Heart left ventricle (tissue), 16 donors: ENCODE results near the gene PCMT1. TPM values are rescaled to one million over a fixed set of nuclear protein-coding genes. Genes with fewer than 3 reads are reported as not detected.
"Not testable (repeated sequence)": the region's sequence is repeated elsewhere in the genome, so short reads cannot be mapped to it uniquely, and the experiment has no call there.

ENCODE experiments used
- ATAC-seq, 4 donors: fragments of 200-7000 bp; cut with Tn5 transposase; one replicate each; pipeline ENCODE4 v1.9.1; 2020 to 2022; ENCODE audit warnings: moderate library complexity in 4 of 4, mild to moderate bottlenecking in 3 of 4, moderate number of reproducible peaks in 1 of 4
- DNase-seq, 5 donors: peaks; one replicate each; pipeline ENCODE4 v3.0.0-alpha.2; 2020
- H3K27ac ChIP-seq, 12 donors: fragments of 200-600 bp; sonication (generic) in 4 of 12; one replicate each; pipeline versions ENCODE4 v1.5.0 to v1.8.0; 2016 to 2022; ENCODE audit warnings: mild to moderate bottlenecking in 2 of 12
- H3K27me3 ChIP-seq, 9 donors: fragments of 200-600 bp; sonication (generic) in 2 of 9; one replicate each; pipeline versions ENCODE4 v1.5.1 to v1.8.0; 2016 to 2022; ENCODE audit warnings: mild to moderate bottlenecking in 3 of 9
- H3K36me3 ChIP-seq, 9 donors: fragments of 200-600 bp; sonication (generic) in 2 of 9; one replicate each; pipeline versions ENCODE4 v1.5.0 to v1.8.0; 2018 to 2022; ENCODE audit warnings: mild to moderate bottlenecking in 2 of 9
- H3K4me1 ChIP-seq, 12 donors: fragments of 200-600 bp; sonication (generic) in 4 of 12; one replicate each; pipeline versions ENCODE4 v1.5.0 to v1.8.0; 2016 to 2022; ENCODE audit warnings: mild to moderate bottlenecking in 3 of 12
- H3K4me3 ChIP-seq, 12 donors: fragments of 200-600 bp; sonication (generic) in 4 of 12; one replicate each; pipeline versions ENCODE4 v1.5.0 to v1.8.0; 2017 to 2022; ENCODE audit warnings: mild to moderate bottlenecking in 9 of 12, moderate library complexity in 4 of 12
- H3K9me3 ChIP-seq, 12 donors: fragments of 200-600 bp; sonication (generic) in 4 of 12; one replicate each; pipeline versions ENCODE4 v1.5.0 to v1.8.0; 2016 to 2022; ENCODE audit warnings: mild to moderate bottlenecking in 1 of 12
- POLR2A ChIP-seq, 2 donors: fragments of 450-650 bp; IDR thresholded peaks; one replicate each; pipeline ENCODE4 v1.6.1; 2017; ENCODE audit warnings: antibody characterized with exemption in 2 of 2, mild to moderate bottlenecking in 2 of 2, moderate library complexity in 2 of 2
- WGBS, 4 donors: extraction: QIAGEN DNeasy Blood & Tissue Kit in 2 of 4; methylation state at CpG; one replicate each; pipeline versions ENCODE4 v1.1.5 to v1.1.7; 2013 to 2018; 5-methylcytosine and 5-hydroxymethylcytosine counted together
- intact Hi-C, 10 donors: fragments of 100-400 bp; cut with DNase I; formaldehyde crosslinking; loops; one replicate each; pipeline versions ENCODE4 v1.11.1 to v1.14.2; 2022
- polyA plus RNA-seq, 2 donors: library from polyadenylated mRNA; stranded (reverse); fragments of 200-250 nt; gene quantifications; one replicate each; pipeline ENCODE4 v1.2.3, GENCODE V29; 2013
- total RNA-seq, 9 donors: library from RNA; depleted of rRNA in 2 of 9; stranded (reverse); fragments of >200 nt in 2 of 9; fragmentation: NEBNext Ultra II Directional in 3 of 9; extraction: Animal tissue kit (Norgen Biotek cat#: 25700) in 3 of 9; gene quantifications; one replicate each; pipeline versions ENCODE4 v1.1.0 to v1.2.4, GENCODE V29; 2016 to 2023
- TF ChIP-seq, protein P1 (sequence below), 12 donors: fragments of 200-600 bp; sonication (generic) in 4 of 12; IDR thresholded peaks; one replicate each; pipeline versions ENCODE4 v1.5.0 to v1.8.0; 2018 to 2022; ENCODE audit warnings: antibody characterized with exemption in 12 of 12, mild to moderate bottlenecking in 5 of 12
- donor health status: ischemic (EF 13 %, LVEDD 7.1; RV severe dilation, severe dysfunction).
- donor health status: healthy with polysubstance abuse.
- donor health status: DM: no; HTN: yes; CAD: no.
- donor health status: DM: no; HTN: no; CAD: no.
- donor health status: ischemic (EF 25% LVEDD 6.9; RV normal size, moderate dysfunction).
- donor health status: ischemic (EF 25% LVEDD 5.7; RV mildly dilated, moderate dysfunction).
- donor health status: healthy.
- donor health status: DM: yes; HTN: yes; CAD: no.
- donor health status: ischemic (EF 35%, LVEDD 5.7; RV mildly dilated, moderate dysfunction).
- donor health status: nonischemic (EF 11% LVEDD 7.7; RV severe dilation, severe dysfunction).
- donor health status: DM: yes; HTN: yes; CAD: no.
- donor health status: PGD.
- donor health status: ischemic (EF 29% LVEDD 5.4; RV normal size, mild dysfunction).
- donor health status: nonischemic (EF 23%, LVEDD 6.1; RV moderate dilation, normal function).

The PCMT1 gene
- total and polyA plus RNA-seq, 11 donors, result 72.2 to 243 (median 164) TPM

DNA sequence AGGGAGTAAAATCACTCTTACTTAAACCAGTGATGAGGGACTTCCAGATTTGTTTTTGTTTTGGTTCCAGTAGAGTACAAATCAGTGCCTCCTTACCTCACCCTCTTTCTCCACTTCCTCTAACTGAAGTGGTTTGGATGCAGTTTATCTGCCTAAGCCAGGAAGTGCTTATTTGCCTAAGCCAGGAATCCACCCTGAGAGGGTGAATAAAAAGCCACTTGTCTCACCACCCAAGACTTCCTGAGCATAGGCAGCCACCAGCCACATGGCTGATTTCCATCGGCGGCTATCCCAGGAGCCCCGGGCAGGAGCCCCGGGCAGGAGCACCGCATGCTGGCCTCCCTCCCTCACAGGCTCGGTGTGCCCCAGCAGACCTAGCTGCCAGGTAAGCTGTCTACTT lies 102.6 kb downstream of the PCMT1 start:
- peaks cover 0 to 15% (median 6%) of the 10 kb centered on the region in 12 donors for H3K4me1 ChIP-seq
- DNase-seq (peak in 1 of 5 donors; percentile 36), ATAC-seq (peak; percentile 63 to 84 (median 73))
- no peaks in the 10 kb centered on the region for H3K27me3 ChIP-seq
- peak overlapping the region in 1 of 12 donors; percentile 15 for H3K27ac ChIP-seq
- no peak overlapping the region for H3K4me3 ChIP-seq
- WGBS, 4 donors, result 19 to 36% (median 28%) methylated on average over 6 of the region's 6 CpGs
- no peaks in the 10 kb centered on the region for H3K9me3 ChIP-seq
- peaks cover 0 to 14% (median 0%) of the 10 kb centered on the region in 9 donors for H3K36me3 ChIP-seq
- no peak for TF ChIP-seq POLR2A (IDR thresholded peaks at IDR 0.05)
- TF ChIP-seq, protein P1, sequence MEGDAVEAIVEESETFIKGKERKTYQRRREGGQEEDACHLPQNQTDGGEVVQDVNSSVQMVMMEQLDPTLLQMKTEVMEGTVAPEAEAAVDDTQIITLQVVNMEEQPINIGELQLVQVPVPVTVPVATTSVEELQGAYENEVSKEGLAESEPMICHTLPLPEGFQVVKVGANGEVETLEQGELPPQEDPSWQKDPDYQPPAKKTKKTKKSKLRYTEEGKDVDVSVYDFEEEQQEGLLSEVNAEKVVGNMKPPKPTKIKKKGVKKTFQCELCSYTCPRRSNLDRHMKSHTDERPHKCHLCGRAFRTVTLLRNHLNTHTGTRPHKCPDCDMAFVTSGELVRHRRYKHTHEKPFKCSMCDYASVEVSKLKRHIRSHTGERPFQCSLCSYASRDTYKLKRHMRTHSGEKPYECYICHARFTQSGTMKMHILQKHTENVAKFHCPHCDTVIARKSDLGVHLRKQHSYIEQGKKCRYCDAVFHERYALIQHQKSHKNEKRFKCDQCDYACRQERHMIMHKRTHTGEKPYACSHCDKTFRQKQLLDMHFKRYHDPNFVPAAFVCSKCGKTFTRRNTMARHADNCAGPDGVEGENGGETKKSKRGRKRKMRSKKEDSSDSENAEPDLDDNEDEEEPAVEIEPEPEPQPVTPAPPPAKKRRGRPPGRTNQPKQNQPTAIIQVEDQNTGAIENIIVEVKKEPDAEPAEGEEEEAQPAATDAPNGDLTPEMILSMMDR (IDR thresholded peaks at IDR 0.05), result no peak
- intact Hi-C loops, result no loop called here

DNA sequence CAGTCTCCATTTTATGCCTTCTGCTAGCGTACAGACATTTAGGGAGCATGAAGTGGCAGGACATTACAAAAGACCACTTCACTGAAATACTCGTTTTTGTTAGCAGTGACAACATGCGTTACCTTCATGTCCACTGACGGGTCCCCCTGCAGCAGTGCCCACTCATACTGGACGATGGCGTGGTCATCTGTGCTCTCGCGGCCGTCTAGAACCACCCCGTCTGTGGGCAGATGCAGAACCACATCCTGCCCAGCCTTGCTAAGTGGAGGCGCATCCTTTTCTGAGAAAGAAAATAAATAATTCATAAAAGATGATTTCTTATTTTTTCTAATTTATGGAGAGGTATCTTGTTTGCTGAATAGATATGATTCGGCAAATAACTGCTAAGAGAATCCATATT lies 103.3 kb downstream of the PCMT1 start:
- DNase-seq, result no peak
- H3K4me3 ChIP-seq, result no peak overlapping the region
- TF ChIP-seq, protein P1 (IDR thresholded peaks at IDR 0.05), result no peak
- no peak for TF ChIP-seq POLR2A (IDR thresholded peaks at IDR 0.05)
- peaks cover 0 to 14% (median 0%) of the 10 kb centered on the region in 9 donors for H3K36me3 ChIP-seq
- no peak for ATAC-seq
- WGBS, 4 donors, result 91 to 96% (median 93%) methylated on average over 12 of the region's 12 CpGs
- H3K27me3 ChIP-seq, result no peaks in the 10 kb centered on the region
- intact Hi-C loops, result no loop called here
- no peak overlapping the region for H3K27ac ChIP-seq
- no peaks in the 10 kb centered on the region for H3K9me3 ChIP-seq
- H3K4me1 ChIP-seq, result peaks cover 0 to 10% (median 2%) of the 10 kb centered on the region in 12 donors

DNA sequence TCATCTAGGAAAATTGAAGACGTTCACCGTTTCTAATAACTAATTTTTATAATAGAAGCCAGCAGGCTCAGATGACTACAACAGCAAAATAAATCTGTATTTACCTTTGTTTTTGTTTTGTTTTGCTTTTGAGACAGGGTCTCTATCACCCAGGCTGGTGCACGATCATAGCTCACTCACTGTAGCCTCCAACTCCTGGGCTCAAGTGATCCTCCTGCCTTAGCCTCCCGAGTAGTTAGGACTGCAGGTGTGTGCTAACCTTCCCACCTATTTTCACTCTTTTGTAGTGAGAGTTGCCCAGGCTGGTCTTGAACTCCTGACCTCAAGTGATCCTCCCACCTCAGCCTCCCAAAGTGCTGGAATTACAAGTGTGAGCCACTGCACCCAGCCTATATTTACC lies 104.5 kb downstream of the PCMT1 start:
- WGBS, 4 donors, result 95 to 97% (median 96%) methylated on average over 4 of the region's 4 CpGs
- H3K4me3 ChIP-seq, H3K27ac ChIP-seq, DNase-seq, H3K27me3 ChIP-seq, intact Hi-C loops, ATAC-seq, H3K4me1 ChIP-seq, H3K9me3 ChIP-seq: not testable (repeated sequence)
- peaks cover 0 to 14% (median 0%) of the 10 kb centered on the region in 9 donors for H3K36me3 ChIP-seq

DNA sequence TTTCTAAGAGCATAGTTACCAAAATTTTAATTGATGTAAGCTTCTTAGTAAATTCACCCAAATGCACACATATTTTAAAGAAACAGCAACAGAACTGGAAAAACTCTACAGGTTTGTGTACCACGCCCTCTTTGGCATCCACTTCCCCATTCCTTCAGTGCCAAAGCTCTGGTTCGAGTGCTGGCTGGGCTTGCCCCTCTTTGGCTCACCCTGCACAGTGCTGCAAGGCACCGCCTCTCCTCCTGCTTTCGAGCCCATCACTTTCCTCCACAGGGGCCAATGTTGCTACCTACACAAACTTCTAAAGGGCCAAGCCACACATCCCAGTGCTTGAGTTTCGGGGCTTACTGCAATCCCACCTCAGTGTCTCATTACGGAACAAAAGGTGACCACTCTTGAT lies 105.0 kb downstream of the PCMT1 start:
- DNase-seq, result no peak
- TF ChIP-seq, protein P1 (IDR thresholded peaks at IDR 0.05), result no peak
- no peak for TF ChIP-seq POLR2A (IDR thresholded peaks at IDR 0.05)
- Histone ChIP-seq H3K9me3 (no peaks in the 10 kb centered on the region), H3K27me3 (no peaks in the 10 kb centered on the region), H3K4me3 (no peak overlapping the region), H3K27ac (no peak overlapping the region), H3K36me3 (peaks cover 0 to 14% (median 0%) of the 10 kb centered on the region in 9 donors), H3K4me1 (peaks cover 0 to 9% (median 2%) of the 10 kb centered on the region in 12 donors)
- peak in 1 of 4 donors; percentile 50 for ATAC-seq
- WGBS, 4 donors, result 66 to 73% (median 70%) methylated on average over 6 of the region's 6 CpGs
- intact Hi-C loops, result no loop called here

DNA sequence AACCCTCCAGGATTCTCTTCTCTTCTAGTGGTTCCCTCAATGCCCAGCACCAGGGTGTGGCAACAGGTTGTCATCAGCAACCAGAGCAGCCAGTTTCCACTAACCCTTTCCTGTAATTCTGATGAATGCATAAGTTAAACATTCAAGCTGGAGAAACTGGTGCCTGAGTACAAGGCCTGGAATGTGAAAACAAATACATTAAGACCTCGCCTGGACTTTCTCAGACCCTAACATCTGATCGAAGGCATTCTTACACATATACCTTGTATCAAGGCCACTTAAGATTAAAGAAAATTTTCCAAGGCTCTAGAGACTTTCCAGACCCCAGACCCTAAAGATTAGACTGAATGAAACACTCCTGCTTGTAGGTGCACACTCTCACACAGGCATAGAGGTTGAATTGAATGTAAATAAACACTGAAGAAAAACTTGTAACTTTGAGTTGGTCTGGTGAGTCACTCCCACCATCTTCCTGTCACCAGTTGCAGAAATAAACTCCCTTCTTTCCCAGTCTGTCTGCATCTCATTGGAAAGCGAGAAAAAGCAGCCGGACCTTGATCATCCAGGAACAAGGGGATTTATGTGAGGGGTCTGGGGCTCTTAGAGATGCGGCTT lies 105.6 kb downstream of the PCMT1 start:
- peaks cover 0 to 14% (median 0%) of the 10 kb centered on the region in 9 donors for H3K36me3 ChIP-seq
- peaks cover 0 to 15% (median 2%) of the 10 kb centered on the region in 12 donors for H3K4me1 ChIP-seq
- 80 to 88% (median 84%) methylated on average over 5 of the region's 5 CpGs for WGBS, 4 donors
- no peak for TF ChIP-seq POLR2A (IDR thresholded peaks at IDR 0.05)
- TF ChIP-seq, protein P1 (IDR thresholded peaks at IDR 0.05), result no peak
- no peaks in the 10 kb centered on the region for H3K27me3 ChIP-seq
- H3K9me3 ChIP-seq, result no peaks in the 10 kb centered on the region
- intact Hi-C loops, result no loop called here
- no peak for DNase-seq
- no peak for ATAC-seq
- no peak overlapping the region for H3K27ac ChIP-seq
- H3K4me3 ChIP-seq, result no peak overlapping the region
